ENCODE measurements around the gene PRRT3.
"Not testable (repeated sequence)": the region's sequence is repeated elsewhere in the genome, so short reads cannot be mapped to it uniquely, and the experiment has no call there.

PRRT3 gene

DNA sequence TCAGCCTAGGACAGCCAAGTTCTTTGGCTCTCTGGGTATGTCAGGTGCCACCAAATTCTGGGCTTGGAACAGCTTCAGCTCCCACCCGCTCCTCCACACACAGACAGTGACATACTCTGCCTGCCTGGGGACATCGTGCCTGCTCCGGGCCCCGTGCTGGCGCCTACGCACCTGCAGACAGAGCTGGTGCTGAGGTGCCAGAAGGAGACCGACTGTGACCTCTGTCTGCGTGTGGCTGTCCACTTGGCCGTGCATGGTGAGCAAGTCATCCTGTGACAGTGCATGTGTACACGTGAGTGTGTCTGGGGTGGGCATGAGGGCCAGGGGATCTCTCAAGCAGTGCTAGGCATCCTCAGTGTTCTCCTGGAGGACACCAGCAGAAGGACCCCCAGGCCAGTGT is 34.4 kb downstream of the PRRT3 start:
- no peak for DNase-seq (ENCODE audit: low read depth)

DNA sequence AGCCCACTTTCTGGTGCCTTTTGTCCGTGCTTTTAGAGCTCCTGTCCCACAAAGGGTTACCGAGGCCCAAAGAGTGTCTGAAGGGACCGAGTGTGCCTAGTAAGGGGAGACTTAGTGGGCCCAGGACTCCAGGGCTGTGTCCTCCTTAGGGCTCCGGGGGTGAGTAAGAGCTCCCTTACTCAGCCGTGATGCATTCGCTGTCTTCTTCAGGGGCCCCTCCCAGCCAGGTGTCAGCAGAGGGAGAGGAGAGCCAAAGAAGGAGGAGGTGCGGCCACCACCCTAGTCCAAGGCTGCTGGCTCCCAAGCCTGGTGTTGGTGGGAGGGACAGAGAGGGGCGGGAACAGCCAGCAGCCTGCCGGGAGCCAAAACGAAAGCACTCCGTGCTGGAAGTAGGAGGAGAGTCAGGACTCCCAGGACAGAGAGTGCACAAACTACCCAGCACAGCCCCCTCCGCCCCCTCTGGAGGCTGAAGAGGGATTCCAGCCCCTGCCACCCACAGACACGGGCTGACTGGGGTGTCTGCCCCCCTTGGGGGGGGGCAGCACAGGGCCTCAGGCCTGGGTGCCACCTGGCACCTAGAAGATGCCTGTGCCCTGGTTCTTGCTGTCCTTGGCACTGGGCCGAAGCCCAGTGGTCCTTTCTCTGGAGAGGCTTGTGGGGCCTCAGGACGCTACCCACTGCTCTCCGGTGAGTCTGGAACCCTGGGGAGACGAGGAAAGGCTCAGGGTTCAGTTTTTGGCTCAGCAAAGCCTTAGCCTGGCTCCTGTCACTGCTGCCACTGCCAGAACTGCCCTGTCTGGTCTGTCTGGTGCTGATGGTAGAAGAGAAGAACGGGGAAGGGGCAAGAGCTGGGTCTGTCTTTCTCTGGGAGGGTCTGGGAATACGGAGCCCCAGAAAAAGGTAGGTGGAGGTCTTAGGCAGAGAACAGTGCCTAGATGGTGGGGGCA is 35.2 kb downstream of the PRRT3 start, which contains the start of gene IL17RC:
TSS of gene IL17RC (plus strand) at position 365 of the 947 bp plus-strand sequence. CDS start at position 583, 218 bp downstream.
- DNase-seq (ENCODE audit: low read depth) = no peak

DNA sequence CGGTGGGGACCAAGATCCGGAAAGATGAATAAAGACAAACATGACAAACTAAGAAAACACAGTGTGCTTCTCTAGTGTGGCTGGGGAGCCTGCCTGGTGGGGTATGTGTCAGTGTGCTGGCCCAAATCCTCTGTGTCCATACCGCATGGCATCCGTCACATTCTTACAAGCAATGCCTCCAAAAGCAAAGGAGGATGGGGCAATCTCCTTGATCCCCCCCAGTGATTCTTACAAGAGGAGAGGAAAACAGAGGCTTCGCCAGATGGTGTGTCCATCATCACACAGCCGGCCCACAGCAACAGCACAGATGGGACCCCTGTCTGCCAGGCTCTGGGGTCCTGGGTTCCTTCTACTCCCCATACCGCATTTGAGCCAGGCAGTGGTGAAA is 35.9 kb downstream of the PRRT3 start:
- DNase-seq (ENCODE audit: low read depth) = no peak

DNA sequence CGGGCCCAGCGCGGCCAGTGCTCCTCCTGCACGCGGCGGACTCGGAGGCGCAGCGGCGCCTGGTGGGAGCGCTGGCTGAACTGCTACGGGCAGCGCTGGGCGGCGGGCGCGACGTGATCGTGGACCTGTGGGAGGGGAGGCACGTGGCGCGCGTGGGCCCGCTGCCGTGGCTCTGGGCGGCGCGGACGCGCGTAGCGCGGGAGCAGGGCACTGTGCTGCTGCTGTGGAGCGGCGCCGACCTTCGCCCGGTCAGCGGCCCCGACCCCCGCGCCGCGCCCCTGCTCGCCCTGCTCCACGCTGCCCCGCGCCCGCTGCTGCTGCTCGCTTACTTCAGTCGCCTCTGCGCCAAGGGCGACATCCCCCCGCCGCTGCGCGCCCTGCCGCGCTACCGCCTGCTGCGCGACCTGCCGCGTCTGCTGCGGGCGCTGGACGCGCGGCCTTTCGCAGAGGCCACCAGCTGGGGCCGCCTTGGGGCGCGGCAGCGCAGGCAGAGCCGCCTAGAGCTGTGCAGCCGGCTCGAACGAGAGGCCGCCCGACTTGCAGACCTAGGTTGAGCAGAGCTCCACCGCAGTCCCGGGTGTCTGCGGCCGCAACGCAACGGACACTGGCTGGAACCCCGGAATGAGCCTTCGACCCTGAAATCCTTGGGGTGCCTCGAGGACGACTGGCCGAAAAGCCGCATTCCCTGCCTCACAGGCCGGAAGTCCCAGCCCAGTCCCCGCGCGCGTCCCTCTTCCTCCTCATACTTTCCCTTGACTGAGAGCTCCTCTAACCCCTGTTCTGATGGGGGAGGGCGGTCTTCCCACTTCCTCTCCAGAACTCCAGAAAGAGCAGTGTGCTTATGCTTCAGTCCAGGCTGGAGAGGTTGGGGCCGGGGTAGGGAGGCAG is 36.7 kb downstream of the PRRT3 start:
- no peak for DNase-seq (ENCODE audit: low read depth)

DNA sequence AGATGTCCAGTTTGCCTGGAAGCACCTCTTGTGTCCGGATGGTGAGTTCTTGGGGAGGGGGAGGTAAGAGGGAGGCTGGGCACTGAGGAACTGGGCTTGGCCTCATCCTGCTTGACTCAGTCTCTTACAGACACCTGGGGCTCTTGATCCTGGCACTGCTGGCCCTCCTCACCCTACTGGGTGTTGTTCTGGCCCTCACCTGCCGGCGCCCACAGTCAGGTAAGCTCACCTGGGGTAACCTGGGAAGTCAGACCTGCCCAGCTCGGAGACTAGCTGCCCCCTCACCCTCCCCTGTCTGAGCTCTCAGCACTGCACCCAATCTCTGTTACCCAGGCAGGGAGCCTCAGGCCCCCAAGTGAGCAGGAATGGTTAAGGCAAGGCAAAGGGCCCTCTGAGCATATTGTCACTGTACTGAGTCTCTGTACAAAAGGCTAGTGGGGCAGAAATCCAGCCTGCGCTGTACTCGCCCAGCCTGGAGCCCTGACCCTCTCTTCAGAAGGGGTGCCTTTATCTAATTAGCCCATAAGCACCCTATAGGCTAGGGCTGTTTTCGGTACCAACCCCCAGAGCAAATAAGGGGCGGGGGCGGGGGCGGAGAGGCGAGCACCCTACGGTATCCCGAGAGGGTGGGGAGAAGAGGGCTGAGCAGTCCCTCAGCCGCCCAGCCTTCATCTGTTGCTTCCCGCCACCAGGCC is 37.5 kb downstream of the PRRT3 start:
- no peak for DNase-seq (ENCODE audit: low read depth)

DNA sequence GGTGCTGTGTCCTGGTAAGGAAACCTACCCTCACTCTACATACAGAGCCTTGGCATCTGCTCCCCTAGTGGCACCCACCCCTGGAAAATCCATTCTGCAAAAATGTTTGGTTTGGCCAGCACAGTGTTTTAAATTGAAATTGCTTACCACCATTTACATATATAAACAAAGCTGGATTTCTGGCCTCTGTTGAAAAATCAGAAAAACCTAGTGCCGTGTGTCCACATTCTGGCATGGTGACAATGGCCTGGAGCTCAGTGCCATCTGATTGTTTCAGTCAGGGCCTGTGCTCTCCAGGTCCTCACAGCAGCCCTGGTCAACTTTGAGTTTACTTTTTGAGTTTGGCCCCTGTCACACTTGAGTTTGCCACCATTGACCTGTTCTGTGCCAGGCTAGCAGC is 38.2 kb downstream of the PRRT3 start:
- no peak for DNase-seq (ENCODE audit: low read depth)

DNA sequence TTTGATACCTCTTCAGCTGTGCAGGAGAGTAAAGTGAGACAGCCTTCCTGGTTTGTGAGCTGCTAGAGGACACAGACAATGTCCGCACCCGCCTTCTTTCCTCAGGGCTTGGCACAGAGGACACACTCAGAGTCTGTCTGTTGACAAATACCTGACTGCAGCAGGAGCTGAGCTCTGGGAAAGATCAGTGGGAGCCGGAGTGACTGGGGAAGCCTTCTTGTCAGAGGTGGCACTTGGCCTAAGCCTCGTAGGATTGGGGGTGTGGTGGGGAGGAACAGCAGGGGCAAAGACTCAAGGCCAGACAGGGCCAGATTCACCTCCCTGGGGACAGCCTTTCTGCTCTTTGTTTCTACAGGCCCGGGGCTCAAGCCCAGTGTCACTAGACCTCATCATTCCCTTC is 38.6 kb downstream of the PRRT3 start:
- DNase-seq (ENCODE audit: low read depth) = no peak

DNA sequence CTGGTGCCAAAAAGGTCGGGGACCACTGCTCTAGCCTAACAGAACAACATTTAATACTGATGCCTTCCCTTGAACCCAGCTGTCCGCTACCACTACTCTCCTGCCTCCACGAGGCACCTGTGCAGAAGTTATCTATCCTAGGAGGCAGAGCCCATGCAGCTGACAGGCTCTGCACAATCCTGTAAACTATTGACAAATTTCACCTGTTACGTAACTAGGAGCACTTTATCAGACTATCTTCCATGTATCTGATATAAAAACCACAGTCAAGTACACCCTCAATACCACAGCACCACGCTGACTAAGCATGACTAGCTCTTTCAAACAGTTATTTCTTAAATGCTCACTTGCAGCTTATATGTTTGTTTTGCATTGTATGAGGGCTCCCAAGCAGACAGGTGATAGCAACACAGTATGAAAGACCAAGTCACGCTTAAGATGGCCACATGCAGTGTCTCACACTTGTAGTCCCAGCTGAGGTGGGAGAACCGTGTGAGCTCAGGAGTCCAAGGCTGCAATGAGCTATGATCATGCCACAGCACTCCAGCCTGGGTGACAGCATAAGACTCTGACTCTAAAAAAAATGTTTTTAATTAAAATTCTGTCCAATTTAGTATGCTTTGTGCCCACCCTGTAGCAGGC is 39.8 kb downstream of the PRRT3 start:
- no peak for DNase-seq (ENCODE audit: low read depth)

DNA sequence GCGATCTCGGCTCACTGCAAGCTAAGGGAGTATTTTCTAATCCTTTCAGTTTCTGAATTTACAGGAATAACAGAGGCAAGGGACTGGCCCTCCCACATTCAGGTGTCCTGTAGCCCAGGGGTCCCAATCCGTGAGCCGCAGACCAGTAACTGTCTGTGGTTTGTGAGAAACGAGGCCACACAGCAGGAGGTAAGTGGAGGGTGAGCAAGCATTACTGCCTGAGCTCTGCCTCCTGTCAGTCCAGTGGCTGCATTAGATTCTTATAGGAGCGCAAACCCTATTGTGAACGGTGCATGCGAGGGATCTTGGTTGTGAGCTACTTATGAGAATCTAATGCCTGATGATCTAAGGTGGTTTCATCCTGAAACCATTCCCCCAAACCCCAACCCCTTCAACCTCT is 40.3 kb downstream of the PRRT3 start:
- no peak for DNase-seq (ENCODE audit: low read depth)

DNA sequence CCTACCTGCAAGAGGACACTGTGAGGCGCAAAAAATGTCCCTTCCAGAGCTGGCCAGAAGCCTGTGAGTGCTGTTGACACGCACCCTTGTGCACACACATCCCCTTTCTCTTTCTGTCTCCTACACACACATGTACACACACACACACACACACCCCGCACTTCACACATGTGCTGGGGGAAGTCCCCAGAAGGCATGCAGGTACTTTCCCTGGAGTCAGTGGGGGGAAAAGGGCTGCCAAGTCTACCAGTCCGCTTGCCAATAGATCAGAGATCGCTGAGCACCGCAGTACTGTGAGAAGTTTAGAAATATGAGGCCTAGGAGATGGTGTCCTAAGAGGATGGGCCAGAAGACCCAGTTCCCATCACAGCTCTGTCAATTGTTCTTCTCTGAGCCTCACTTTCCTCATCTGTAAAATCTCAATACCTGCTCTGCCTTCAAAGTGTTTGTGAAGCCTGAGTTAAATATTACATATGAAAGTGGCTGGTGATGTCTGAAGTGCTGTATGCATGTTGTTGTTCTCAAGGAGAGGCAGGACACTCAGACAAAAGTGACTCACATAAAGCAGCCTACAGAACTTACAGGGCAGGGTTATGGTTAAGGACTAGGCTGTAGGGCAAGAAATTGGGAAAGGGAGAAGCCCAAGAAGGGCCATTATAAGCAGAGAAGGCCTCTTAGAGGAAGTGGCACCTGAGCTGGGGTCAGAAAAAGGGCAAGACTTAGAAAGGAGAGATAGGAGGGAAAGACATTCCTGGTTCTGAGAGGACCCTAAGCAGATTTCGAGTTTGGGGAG is 42.8 kb downstream of the PRRT3 start:
- no peak for DNase-seq (ENCODE audit: low read depth)

DNA sequence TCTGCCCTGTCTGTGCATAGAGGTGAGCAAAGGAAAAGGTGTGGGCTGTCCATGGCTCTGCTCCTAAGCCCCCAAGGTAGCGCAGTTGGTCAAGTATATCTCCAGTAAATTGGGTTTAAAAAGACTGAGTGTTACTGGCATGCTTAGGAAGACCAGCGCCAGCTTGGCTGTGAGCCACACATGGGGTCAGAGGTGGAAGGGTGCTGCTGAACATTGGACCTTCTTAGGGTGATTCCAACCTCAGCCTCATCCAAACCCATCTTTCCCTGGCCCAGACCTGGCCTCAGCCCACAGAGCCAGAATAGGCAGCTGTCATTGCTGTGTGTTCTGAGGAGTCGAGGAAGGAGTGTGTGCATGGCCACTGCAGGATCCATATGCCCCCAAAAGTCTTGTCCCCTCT is 43.9 kb downstream of the PRRT3 start:
- no peak for DNase-seq (ENCODE audit: low read depth)

DNA sequence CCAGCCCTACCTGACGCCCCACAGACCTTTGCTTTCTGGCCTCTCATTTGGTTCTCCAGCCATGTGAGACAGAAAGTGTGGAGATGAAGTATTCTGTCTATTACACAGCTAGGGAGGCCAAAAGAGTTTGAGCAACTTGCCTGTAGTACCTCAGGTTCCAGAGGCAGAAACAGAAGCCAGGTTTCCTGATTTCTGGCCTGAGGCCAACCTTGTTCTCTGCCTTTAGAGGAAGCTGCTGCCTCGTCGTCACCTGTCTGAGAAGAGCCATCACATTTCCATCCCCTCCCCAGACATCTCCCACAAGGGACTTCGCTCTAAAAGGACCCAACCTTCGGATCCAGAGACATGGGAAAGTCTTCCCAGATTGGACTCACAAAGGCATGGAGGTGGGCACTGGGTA is 45.7 kb downstream of the PRRT3 start:
- no peak for DNase-seq (ENCODE audit: low read depth)

DNA sequence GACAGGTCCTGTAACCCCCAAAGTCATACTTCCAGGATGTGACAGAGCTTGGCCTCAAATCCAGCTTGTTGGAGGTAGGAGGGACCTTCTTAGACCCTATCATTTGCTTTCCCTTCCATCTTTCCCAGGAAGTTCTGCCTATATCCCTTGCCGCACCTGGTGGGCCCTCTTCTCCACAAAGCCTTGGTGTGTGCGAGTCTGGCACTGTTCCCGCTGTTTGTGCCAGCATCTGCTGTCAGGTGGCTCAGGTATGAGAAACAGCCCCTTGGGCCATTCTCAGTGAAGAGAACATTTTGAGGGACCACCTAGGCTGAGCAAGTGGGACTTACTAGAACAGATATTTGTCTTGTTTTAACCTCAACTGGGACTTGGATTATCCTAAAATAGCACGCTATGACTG is 48.3 kb downstream of the PRRT3 start:
- DNase-seq (ENCODE audit: low read depth) = no peak

DNA sequence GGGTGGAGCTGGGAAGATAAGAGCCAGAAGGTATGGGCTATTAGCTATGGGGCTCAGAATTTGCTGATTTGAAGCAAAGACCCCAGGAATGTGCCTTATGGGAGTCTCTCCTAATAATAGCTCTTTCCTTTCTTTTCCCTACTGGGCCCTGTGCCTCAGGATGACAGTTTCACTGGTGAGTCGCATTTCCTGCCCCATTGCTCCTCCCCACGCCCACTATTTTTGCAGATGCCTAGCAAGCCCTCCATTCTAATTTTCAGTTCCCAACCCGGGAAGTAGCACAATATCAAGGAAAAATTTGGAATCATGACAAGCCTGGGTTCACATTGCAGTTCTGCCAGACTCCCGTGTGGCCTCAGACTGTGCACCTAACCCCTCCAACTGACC is 49.0 kb downstream of the PRRT3 start:
- no peak for DNase-seq (ENCODE audit: low read depth)

DNA sequence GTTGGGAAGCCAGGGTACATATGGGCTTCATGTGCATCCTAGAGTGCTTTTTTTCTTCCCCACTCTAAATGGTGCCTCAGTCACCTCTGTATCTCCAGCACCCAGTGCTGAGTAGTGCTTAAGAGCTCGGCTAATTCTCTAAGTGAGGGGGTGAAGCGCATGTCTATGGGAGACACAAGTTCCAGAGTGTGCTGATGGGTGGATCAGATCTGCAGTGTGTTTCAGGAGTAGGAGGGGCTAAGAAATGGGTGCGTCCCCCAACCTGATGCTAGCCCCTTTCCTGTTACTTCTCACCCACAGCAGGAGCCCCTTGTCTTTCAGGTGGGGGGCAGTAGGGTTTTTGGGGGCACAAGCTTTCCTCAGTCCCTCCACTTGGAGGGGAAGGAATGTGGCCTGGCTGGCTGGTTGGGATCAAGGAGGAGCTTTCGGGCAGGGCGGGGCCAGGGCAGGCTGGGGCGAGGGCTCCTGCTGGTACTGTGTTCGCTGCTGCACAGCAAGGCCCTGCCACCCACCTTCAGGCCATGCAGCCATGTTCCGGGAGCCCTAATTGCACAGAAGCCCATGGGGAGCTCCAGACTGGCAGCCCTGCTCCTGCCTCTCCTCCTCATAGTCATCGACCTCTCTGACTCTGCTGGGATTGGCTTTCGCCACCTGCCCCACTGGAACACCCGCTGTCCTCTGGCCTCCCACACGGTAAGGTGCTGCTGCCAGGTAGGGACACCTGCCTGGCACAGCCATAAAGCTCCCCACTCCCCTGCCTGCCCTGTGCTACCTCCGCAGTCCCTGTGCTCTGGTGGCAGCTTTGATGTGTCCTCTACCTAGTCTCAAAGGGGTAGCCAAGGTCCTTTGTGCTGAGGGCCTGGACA is 49.6 kb downstream of the PRRT3 start, which contains the start of gene IL17RE:
TSS of gene IL17RE (plus strand) at position 477 of the 866 bp plus-strand sequence. CDS start at position 562, 85 bp downstream.
- no peak for DNase-seq (ENCODE audit: low read depth)

DNA sequence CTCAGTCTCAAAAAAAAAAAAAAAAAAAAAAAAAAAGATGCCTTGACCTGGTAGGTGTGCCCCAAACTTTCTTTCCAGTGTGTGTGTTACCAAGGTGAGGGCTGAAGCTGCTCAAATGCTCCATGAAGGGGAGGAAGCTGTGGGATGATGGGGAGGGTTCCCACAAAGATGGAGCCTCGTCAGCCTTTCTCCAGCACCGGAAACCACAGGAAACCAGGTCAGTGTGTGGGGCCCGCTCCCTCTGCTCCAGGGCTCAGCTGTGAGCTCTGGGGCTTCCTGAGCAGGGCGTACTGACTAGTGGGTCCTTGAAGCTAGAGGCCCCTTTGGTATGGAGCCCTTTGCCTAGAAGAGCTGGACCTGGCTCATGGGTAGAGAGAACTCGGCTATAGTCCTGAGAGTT is 50.2 kb downstream of the PRRT3 start:
- DNase-seq (ENCODE audit: low read depth) = no peak

DNA sequence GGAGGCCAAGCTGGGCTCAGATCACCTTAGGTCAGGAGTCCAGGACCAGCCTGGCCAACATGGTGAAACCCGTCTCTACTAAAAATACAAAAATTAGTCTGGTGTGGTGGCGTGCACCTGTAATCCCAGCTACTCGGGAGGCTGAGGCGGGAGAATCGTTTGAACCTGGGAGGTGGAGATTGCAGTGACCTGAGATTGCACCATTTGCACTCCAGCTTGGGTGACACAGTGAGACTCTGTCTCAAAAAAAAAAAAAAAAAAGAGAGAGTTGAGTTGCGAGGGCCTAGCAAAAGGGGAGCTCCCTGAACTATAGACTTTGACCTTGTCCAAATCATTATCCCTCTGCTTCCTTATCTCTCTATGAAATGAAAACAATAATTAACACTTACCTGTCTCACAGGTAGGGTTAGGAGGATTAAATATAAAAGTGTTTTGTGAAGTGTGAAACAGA is 51.2 kb downstream of the PRRT3 start:
- not testable (repeated sequence) for DNase-seq (ENCODE audit: low read depth)

DNA sequence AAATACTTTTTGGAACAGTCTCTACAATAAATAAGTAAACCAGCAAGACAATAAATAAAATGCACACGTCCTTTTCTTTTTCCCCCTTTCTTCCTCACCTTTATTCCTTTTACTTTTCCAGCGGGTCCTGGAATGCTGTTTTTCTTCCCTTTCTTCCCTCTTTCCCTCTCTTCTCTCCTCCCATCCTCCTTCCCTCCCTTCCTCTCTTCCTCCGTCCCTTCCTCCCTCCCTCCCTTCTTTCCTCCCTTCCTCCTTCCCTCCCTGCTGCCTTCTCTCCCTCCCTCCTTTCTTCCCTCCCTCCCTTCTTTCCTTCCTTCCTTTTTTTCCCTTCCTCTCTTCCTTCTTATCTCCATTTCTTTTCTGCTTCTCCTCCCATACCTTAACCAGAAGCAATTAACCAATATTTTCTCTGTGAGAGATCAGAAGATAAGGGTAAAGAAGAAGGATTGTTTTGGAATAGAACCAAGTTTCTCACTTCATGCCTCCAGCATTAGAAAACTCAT is 52.9 kb downstream of the PRRT3 start:
- no peak for DNase-seq (ENCODE audit: low read depth)

DNA sequence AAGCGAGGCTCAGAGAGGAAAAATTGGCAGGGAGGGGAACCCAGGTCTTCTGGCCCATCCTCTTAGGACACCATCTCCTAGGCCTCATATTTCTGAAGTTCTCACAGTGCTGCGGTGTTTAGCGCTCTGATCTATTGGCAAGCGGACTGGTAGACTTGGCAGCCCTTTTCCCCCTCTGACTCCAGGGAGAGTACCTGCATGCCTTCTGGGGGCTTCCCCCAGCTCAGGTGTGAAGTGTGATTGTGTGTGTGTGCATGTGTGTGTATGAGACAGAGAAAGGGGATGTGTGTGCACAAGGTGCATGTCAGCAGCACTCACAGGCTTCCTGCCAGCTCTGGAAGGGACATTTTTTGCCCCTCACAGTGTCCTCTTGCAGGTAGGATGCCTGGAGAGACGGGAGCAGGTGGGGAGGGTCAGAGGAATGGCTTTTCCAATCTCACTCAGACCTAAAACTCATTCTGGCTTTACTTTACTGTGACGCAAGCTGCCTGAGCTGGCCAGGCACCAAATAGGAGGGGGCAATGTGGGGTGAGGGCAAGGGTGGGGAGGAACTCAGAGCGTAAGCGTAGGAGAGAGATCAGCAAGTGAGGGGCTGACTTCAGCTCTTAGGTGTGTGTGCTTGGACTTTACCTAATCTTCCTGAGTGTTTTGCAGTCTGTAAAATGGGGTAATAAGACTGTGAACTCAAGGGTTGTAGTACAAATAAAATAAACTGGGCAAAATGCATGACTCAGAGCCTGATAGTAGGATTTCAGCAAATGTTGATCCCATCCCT is 53.6 kb downstream of the PRRT3 start:
- DNase-seq (ENCODE audit: low read depth) = no peak

Data from GM04503 (cell line).